K562 (cell line): Measurements from ENCODE around the gene PRM2. TPM values are rescaled to one million over a fixed set of nuclear protein-coding genes. Genes with fewer than 3 reads are reported as not detected.

ENCODE experiments used
- ATAC-seq: fragments of 200-7000 bp; cut with Tn5 transposase; 3 replicates; pipeline ENCODE4 v1.9.1; 2020; ENCODE audit warnings: moderate library complexity
- BruUV-seq: library from RNA; stranded (reverse); fragments of 400-500 nt; replicated peaks from 2 replicates; lab custom pipeline; 2021; lab: Mats Ljungman, UMichigan
- CTCF ChIA-PET: fragments of 300-600 bp; formaldehyde crosslinking; extraction: SDS; loops from one replicate; lab custom pipeline; 2021; ENCODE audit warnings: low intra/inter-chr PET ratio; lab: Yijun Ruan, JAX
- POLR2A ChIA-PET: fragments of 300-600, 350-650 bp; sonication (Branson Sonifier 250); formaldehyde crosslinking; extraction: SDS; loops from one replicate; lab custom pipeline; 2021; ENCODE audit warnings: antibody characterized with exemption, inconsistent platforms; lab: Yijun Ruan, JAX
- DNase-seq, 4 experiments: peaks; one replicate each; pipeline versions ENCODE4 v3.0.0 to v3.0.0-alpha.2; 2011 to 2018; ENCODE audit warnings: low spot score in 3 of 4, mixed read lengths in 3 of 4; ENCODE audit errors: extremely low read depth in 1 of 4
- FAIRE-seq: peaks from 2 replicates; lab custom pipeline; 2011; peaks lifted over from hg19 to GRCh38; lab: Jason Lieb, UNC
- H2AFZ ChIP-seq: 2 replicates; pipeline ENCODE4 v1.6.0; 2011; ENCODE audit warnings: low read depth, low read length, control low read depth, inconsistent platforms
- H3K27ac ChIP-seq: fragments of 200-600 bp; 3 replicates; pipeline ENCODE4 v1.8.0; 2011; ENCODE audit warnings: low read depth, mild to moderate bottlenecking, control low read depth, inconsistent platforms, low read length, moderate library complexity, mixed read lengths; ENCODE audit errors: extremely low read depth
- H3K27me3 ChIP-seq, 2 experiments: fragments of 300-600 bp in 1 of 2; 2 replicates in 1 of 2; 3 replicates in 1 of 2; pipeline versions ENCODE4 v1.6.0 to v1.8.0; 2011; ENCODE audit warnings: inconsistent platforms in 2 of 2, low read length in 2 of 2, mild to moderate bottlenecking in 1 of 2, mixed read lengths in 1 of 2, moderate library complexity in 1 of 2; ENCODE audit not compliant: control insufficient read depth in 2 of 2, insufficient read depth in 2 of 2
- H3K36me3 ChIP-seq: fragments of 300-600 bp; 3 replicates; pipeline ENCODE4 v1.8.0; 2011; ENCODE audit warnings: mild to moderate bottlenecking, low read length, inconsistent platforms; ENCODE audit not compliant: control insufficient read depth, insufficient read depth
- H3K4me1 ChIP-seq, 2 experiments: fragments of 200-600 bp in 1 of 2; replicated peaks in 1 of 2; 2 replicates in 1 of 2; 3 replicates in 1 of 2; pipeline versions ENCODE4 v1.5.1 to v1.8.0; 2011; ENCODE audit warnings: inconsistent platforms in 2 of 2, low read length in 2 of 2, mild to moderate bottlenecking in 1 of 2, mixed read lengths in 1 of 2, moderate library complexity in 1 of 2; ENCODE audit not compliant: control insufficient read depth in 2 of 2, insufficient read depth in 2 of 2
- H3K4me2 ChIP-seq: 2 replicates; pipeline ENCODE4 v1.6.1; 2011; ENCODE audit warnings: low read length, control low read depth, inconsistent platforms, mixed read lengths; ENCODE audit not compliant: insufficient read depth
- H3K4me3 ChIP-seq: fragments of 200-600 bp; sonication (generic), shearing (Covaris generic); 2 replicates; pipeline ENCODE4 v1.5.1; 2016; ENCODE audit warnings: control low read depth, inconsistent platforms
- H3K79me2 ChIP-seq: fragments of 200-600 bp; 3 replicates; pipeline ENCODE4 v1.8.0; 2011; ENCODE audit warnings: low read length, inconsistent platforms; ENCODE audit not compliant: control insufficient read depth, insufficient read depth
- H3K9ac ChIP-seq, 2 experiments: 2 replicates each; pipeline versions ENCODE4 v1.6.0 to v1.6.1; 2011; ENCODE audit warnings: low read depth in 2 of 2, low read length in 2 of 2, control low read depth in 1 of 2, inconsistent platforms in 1 of 2, mild to moderate bottlenecking in 1 of 2, mixed read lengths in 1 of 2; ENCODE audit not compliant: insufficient read depth in 1 of 2
- H3K9me1 ChIP-seq: one replicate; pipeline ENCODE4 v1.6.0; 2011; ENCODE audit warnings: inconsistent platforms, mild to moderate bottlenecking, low read length, moderate library complexity; ENCODE audit not compliant: control insufficient read depth, insufficient read depth
- H3K9me3 ChIP-seq: replicated peaks from 2 replicates; pipeline ENCODE4 v1.5.1; 2011; ENCODE audit warnings: low read depth, low read length, inconsistent platforms; ENCODE audit not compliant: control insufficient read depth, insufficient read depth
- H4K20me1 ChIP-seq: replicated peaks from 2 replicates; pipeline ENCODE4 v1.6.1; 2011; ENCODE audit warnings: low read length, inconsistent platforms, mixed read lengths; ENCODE audit not compliant: control insufficient read depth, insufficient read depth
- CTBP1 ChIP-seq: fragments of 450-650 bp; IDR thresholded peaks from 2 replicates; pipeline ENCODE4 v1.6.1; 2016; ENCODE audit warnings: borderline replicate concordance
- PML ChIP-seq: IDR thresholded peaks from 2 replicates; pipeline ENCODE4 v1.6.1; 2012; ENCODE audit warnings: low read length, inconsistent platforms
- RBM15 ChIP-seq: fragments of 200-400 bp; formaldehyde crosslinking; IDR thresholded peaks from 2 replicates; pipeline ENCODE4 v1.6.1; 2018; ENCODE audit warnings: mild to moderate bottlenecking, low read length, moderate library complexity; ENCODE audit not compliant: insufficient read depth
- SIRT6 ChIP-seq: IDR thresholded peaks from one replicate; pipeline ENCODE4 v1.6.1; 2012; ENCODE audit warnings: low read depth, mild to moderate bottlenecking, control low read depth, inconsistent platforms, low read length, moderate library complexity
- TCF3 ChIP-seq: sonication (generic); formaldehyde crosslinking; IDR thresholded peaks from 2 replicates; pipeline ENCODE4 v1.4.0; 2020; ENCODE audit warnings: mild to moderate bottlenecking, missing genetic modification reagents
- WHSC1 ChIP-seq: IDR thresholded peaks from one replicate; pipeline ENCODE4 v1.6.1; 2012; ENCODE audit warnings: low read length, control low read depth, inconsistent platforms
- WGBS: fragments of 100-300 bp; shearing (Covaris generic); methylation state at CpG from one replicate; pipeline ENCODE4 v1.1.6; 2016; ENCODE audit warnings: low coverage, mixed read lengths; ENCODE audit not compliant: insufficient coverage; ENCODE audit errors: missing lambda C conversion rate; 5-methylcytosine and 5-hydroxymethylcytosine counted together
- in situ Hi-C: fragments of 300-500 bp; cut with MboI; formaldehyde crosslinking; loops from 4 replicates; pipeline ENCODE4 v1.15.0; 2018; ENCODE audit warnings: inconsistent platforms, mixed read lengths
- intact Hi-C: fragments of 100-400 bp; cut with micrococcal nuclease; formaldehyde crosslinking; loops from 2 replicates; pipeline ENCODE4 v1.14.2; 2022
- polyA plus RNA-seq, 8 experiments: library from polyadenylated mRNA; depleted of rRNA in 4 of 8; stranded (reverse) in 5 of 8; unstranded in 3 of 8; fragments of >200 nt; fragmentation: Nextera tagmentation in 2 of 8; fragmentation: Illumina TruSeq in 1 of 8; extraction: Ambion mirVana in 2 of 8; extraction: Trizol in 1 of 8; gene quantifications; 2 replicates each; pipeline versions ENCODE4 v1.2.1 to v1.2.3, GENCODE V29; 2011 to 2014; ENCODE audit warnings: inconsistent platforms in 1 of 8, missing spikeins in 1 of 8
- total RNA-seq, 7 experiments: library from RNA; depleted of rRNA in 6 of 7; stranded (reverse); fragments of >200 nt in 6 of 7; fragmentation: Illumina TruSeq in 2 of 7; extraction: Trizol in 2 of 7; gene quantifications; 2 replicates each; pipeline versions ENCODE4 v1.2.1 to v1.2.3, GENCODE V29; 2011 to 2021; ENCODE audit warnings: low replicate concordance in 1 of 7
- TF ChIP-seq, protein P1 (sequence below): fragments of 250-450 bp; sonication (Bioruptor Pico); IDR thresholded peaks from 2 replicates; pipeline ENCODE4 v1.4.0; 2020
- TF ChIP-seq, protein P2 (sequence below): fragments of 200-800 bp; sonication (Bioruptor generic); IDR thresholded peaks from 2 replicates; pipeline ENCODE4 v1.6.1; 2017; ENCODE audit warnings: missing genetic modification characterization, missing compliant biosample characterization

PRM2 gene
- total and polyA plus RNA-seq, 9 of the 15 experiments (the other 6 are each of a cell fraction or from before 2014, with no cell fraction given) = not detected

DNA sequence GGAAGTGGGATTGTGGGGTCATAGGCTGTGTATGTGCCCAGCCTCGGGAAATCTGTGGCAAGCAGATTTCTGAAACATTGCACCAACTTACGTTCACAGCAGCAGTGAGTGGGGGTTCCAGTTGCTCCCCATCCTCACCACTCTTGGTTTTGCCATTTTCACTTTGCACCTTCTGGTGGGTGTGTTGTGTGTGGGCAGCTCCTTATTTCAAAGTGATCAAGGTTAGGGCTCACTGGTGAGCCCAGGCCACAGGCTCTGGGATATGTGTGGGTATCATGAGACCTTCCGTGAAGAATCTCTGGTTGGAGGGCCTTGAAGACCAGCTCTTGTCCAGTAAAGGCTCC, 34.3 kb upstream of the PRM2 start:
- TF ChIP-seq, protein P1, sequence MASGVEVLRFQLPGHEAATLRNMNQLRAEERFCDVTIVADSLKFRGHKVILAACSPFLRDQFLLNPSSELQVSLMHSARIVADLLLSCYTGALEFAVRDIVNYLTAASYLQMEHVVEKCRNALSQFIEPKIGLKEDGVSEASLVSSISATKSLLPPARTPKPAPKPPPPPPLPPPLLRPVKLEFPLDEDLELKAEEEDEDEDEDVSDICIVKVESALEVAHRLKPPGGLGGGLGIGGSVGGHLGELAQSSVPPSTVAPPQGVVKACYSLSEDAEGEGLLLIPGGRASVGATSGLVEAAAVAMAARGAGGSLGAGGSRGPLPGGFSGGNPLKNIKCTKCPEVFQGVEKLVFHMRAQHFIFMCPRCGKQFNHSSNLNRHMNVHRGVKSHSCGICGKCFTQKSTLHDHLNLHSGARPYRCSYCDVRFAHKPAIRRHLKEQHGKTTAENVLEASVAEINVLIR (CRISPR knock-in tag) = no peak
- TF ChIP-seq PML (no peak), TCF3 (no peak), SIRT6 (no peak), WHSC1 (no peak), RBM15 (no peak), CTBP1 (no peak)
- TF ChIP-seq, protein P2, sequence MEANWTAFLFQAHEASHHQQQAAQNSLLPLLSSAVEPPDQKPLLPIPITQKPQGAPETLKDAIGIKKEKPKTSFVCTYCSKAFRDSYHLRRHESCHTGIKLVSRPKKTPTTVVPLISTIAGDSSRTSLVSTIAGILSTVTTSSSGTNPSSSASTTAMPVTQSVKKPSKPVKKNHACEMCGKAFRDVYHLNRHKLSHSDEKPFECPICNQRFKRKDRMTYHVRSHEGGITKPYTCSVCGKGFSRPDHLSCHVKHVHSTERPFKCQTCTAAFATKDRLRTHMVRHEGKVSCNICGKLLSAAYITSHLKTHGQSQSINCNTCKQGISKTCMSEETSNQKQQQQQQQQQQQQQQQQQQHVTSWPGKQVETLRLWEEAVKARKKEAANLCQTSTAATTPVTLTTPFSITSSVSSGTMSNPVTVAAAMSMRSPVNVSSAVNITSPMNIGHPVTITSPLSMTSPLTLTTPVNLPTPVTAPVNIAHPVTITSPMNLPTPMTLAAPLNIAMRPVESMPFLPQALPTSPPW (CRISPR knock-in tag) = no peak
- intact Hi-C loops = no loop called here
- no peaks in the 10 kb centered on the region for H3K79me2 ChIP-seq
- no peak overlapping the region for H3K27ac ChIP-seq
- ATAC-seq (no peak), DNase-seq (no peak), FAIRE-seq (no peak)
- H3K4me2 ChIP-seq = no peak overlapping the region
- peaks cover 0 to 6% of the 10 kb centered on the region in 2 experiments; a peak in 2 of 5 replicates for H3K27me3 ChIP-seq
- 74% methylated on average over 3 of the region's 3 CpGs for WGBS
- H3K9me1 ChIP-seq = no peaks in the 10 kb centered on the region
- H3K4me1 ChIP-seq = peaks cover 11 to 25% of the 10 kb centered on the region in 2 experiments; a peak in 3 of 5 replicates
- in situ Hi-C loops = no loop called here
- H3K9me3 ChIP-seq = no peaks in the 10 kb centered on the region
- H2AFZ ChIP-seq = 0 out of 2 replicates have a peak overlapping the region, but pooled peaks have one; percentile 54
- no peaks in the 10 kb centered on the region for H4K20me1 ChIP-seq
- CTCF ChIA-PET = no interaction called here
- no peak overlapping the region for H3K4me3 ChIP-seq
- H3K9ac ChIP-seq = no peak overlapping the region
- BruUV-seq = no TSS peak
- POLR2A ChIA-PET = no interaction called here
- H3K36me3 ChIP-seq = no peaks in the 10 kb centered on the region
